ENCODE data around the gene SENP2.

GRCh38 chr3:185561374-185561943 lies 24.6 kb upstream of the SENP2 start:
- TF ChIP-seq, protein P1, sequence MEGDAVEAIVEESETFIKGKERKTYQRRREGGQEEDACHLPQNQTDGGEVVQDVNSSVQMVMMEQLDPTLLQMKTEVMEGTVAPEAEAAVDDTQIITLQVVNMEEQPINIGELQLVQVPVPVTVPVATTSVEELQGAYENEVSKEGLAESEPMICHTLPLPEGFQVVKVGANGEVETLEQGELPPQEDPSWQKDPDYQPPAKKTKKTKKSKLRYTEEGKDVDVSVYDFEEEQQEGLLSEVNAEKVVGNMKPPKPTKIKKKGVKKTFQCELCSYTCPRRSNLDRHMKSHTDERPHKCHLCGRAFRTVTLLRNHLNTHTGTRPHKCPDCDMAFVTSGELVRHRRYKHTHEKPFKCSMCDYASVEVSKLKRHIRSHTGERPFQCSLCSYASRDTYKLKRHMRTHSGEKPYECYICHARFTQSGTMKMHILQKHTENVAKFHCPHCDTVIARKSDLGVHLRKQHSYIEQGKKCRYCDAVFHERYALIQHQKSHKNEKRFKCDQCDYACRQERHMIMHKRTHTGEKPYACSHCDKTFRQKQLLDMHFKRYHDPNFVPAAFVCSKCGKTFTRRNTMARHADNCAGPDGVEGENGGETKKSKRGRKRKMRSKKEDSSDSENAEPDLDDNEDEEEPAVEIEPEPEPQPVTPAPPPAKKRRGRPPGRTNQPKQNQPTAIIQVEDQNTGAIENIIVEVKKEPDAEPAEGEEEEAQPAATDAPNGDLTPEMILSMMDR (IDR thresholded peaks at IDR 0.05), result no peak
- no peak for TF ChIP-seq ATF2 (CRISPR knock-in tag; IDR thresholded peaks at IDR 0.05; ENCODE audit: borderline replicate concordance, low read depth)
- no peak for TF ChIP-seq NR2C2 (CRISPR knock-in tag; IDR thresholded peaks at IDR 0.05)
- TF ChIP-seq, protein P2, sequence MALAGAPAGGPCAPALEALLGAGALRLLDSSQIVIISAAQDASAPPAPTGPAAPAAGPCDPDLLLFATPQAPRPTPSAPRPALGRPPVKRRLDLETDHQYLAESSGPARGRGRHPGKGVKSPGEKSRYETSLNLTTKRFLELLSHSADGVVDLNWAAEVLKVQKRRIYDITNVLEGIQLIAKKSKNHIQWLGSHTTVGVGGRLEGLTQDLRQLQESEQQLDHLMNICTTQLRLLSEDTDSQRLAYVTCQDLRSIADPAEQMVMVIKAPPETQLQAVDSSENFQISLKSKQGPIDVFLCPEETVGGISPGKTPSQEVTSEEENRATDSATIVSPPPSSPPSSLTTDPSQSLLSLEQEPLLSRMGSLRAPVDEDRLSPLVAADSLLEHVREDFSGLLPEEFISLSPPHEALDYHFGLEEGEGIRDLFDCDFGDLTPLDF (CRISPR knock-in tag; IDR thresholded peaks at IDR 0.05), result no peak
- TF ChIP-seq IRF2 (CRISPR knock-in tag; IDR thresholded peaks at IDR 0.05; ENCODE audit: borderline replicate concordance, low read depth), result no peak
- TF ChIP-seq ELF4 (CRISPR knock-in tag; IDR thresholded peaks at IDR 0.05; ENCODE audit: low read depth), result no peak
- no peak for TF ChIP-seq RORB (CRISPR knock-in tag; IDR thresholded peaks at IDR 0.05)
- no peak for TF ChIP-seq ZNF263 (CRISPR knock-in tag; IDR thresholded peaks at IDR 0.05; ENCODE audit: low read depth)
- no peak for TF ChIP-seq FOXP1 (CRISPR knock-in tag; IDR thresholded peaks at IDR 0.05; ENCODE audit: borderline replicate concordance)
